Eye (tissue), 1 donor: ENCODE measurements around the gene PPP1R9B.
A peak's percentile ranks its signal among the peaks of the same experiment; 100 is the strongest.

Source experiments
- DNase-seq: peaks from one replicate; pipeline ENCODE4 v3.0.0-alpha.2; 2015

The PPP1R9B gene, protein sequence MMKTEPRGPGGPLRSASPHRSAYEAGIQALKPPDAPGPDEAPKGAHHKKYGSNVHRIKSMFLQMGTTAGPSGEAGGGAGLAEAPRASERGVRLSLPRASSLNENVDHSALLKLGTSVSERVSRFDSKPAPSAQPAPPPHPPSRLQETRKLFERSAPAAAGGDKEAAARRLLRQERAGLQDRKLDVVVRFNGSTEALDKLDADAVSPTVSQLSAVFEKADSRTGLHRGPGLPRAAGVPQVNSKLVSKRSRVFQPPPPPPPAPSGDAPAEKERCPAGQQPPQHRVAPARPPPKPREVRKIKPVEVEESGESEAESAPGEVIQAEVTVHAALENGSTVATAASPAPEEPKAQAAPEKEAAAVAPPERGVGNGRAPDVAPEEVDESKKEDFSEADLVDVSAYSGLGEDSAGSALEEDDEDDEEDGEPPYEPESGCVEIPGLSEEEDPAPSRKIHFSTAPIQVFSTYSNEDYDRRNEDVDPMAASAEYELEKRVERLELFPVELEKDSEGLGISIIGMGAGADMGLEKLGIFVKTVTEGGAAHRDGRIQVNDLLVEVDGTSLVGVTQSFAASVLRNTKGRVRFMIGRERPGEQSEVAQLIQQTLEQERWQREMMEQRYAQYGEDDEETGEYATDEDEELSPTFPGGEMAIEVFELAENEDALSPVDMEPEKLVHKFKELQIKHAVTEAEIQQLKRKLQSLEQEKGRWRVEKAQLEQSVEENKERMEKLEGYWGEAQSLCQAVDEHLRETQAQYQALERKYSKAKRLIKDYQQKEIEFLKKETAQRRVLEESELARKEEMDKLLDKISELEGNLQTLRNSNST

DNA sequence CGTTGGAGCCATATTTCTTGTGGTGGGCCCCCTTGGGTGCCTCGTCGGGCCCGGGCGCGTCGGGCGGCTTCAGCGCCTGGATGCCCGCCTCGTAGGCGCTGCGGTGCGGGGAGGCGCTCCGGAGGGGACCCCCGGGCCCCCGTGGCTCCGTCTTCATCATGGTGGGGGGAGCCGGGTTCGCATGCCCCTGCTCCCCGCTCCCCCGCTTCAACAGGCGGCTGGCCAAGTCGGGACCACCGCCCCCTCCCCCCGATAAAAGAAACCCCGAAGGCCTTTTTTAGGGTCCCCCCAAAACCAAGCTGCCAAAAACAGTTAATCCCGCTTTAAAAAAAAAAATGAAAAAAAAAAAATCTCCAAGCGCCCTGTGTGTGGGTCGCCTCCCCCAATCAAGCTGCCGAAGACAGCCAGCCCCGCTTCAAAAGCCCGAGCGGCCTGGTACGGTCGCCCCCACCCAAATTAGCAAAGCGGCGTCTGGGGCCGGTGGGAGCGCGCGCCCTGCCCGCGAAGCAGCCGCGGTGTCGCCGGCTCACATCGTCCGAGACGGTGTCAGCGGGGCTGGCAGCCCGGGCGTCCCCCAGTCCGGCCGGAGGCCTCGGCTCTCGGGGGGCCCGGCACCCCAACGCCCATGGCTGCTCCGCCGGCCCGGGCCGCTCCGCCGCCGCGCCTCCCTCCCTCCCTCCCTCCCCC, at the start of gene PPP1R9B:
Gene PPP1R9B, minus strand, starts transcription at position 324 of the 687 bp plus-strand sequence. Its CDS starts 164 bp downstream, at position 160.
- no peak for DNase-seq

DNA sequence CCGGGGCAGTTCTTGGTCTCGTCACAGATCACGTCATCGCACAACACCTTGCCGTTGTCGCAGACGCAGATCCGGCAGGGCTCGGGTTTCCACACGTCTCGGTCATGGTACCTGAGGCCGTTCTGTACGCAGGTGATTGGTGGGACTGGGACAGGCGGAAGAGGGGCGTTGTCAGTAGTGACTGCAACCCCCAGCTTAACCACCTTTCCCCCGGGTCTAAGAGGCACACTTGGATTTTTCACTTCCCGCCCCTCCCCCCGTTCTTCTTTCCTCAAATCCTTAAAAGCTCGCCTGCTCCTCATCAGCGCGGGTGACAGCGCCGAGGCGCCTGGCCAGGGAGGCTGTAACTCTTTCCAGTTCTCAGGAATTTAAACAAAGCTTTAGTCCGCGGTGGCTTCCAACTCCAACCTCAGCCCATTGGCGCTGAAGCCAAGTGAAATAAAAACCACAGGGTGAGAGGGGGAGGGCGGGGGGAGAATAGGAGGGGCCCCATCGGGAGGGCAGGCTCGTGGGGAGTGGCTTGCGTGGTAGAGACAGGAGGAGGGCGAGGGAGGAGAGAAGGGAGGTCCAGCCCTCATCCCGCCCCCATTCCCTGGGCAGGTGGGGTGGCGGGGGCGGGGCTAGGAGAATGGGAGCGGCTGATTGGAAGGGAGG, 49.5 kb upstream of the PPP1R9B start:
- peak; percentile 93 for DNase-seq

DNA sequence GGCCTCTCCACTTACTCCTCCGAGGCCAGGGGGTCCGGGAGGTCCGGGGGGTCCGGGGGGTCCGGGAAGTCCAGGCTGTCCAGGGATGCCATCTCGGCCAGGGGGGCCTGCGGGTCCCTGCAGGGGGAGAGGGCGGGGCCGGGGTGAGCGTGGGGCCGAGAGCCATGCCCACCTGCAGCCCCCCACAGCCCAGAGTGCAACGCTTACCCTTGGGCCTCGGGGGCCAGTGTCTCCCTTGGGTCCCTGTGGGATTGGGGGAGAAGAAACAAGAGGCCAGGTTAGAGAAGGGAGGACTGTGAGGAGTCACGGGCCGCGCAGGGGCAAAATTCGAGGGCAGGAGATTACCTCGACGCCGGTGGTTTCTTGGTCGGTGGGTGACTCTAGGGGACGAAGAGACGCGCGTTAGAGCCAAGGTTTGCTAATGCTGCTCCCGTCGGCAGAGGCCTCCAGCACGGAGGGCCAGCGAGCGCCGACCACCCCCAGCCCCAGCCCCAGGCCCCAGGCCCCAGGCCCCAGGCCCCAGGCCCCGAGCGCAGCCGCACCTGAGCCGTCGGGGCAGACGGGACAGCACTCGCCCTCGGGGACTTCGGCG, 48.8 kb upstream of the PPP1R9B start:
- no peak for DNase-seq

DNA sequence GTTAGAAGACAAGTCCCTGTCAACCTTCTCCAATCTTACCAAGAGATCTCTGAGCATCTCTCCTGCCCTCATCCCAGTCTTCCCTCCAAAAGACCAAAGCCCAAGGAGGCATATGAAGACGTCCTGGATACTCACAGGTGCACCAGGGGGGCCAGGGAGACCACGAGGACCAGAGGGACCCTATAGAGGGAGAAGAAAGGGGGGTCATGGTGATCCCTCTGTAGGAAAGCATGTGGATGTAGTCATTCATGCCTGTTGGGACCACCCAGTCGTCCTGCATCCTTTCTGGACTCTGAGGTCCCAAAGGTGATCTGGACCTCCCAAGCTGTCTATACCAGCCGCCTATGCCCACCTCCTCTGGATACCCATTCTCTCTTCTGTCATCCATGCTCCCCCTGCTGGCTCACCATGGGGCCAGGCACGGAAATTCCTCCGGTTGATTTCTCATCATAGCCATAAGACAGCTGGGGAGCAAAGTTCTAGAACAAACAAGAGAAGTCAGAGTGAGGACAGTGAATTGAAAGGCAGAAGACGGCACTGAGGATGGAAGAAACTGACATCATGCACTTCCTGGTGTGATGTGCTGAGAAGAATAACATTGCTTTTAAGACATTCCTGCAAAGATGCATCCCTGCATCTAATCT, 47.7 kb upstream of the PPP1R9B start:
- peak; percentile 78 for DNase-seq

DNA sequence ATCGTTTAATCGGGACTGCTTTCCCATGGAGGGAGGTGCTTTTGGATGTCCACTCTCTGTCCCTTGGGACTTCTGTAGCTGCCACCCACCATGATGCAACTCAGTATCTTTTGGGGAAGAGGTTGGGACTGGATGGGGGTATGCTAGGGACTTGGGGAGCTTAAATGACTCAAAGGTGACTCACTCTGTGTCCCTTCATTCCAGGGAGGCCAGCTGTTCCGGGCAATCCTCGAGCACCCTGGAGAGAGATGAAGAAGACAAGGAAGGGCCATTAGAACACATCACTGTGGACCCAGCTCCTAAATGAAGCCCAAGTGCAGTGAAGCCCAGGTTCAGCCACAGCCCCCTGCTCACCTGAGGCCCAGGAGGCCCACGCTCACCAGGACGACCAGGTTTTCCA, 46.3 kb upstream of the PPP1R9B start:
- no peak for DNase-seq

DNA sequence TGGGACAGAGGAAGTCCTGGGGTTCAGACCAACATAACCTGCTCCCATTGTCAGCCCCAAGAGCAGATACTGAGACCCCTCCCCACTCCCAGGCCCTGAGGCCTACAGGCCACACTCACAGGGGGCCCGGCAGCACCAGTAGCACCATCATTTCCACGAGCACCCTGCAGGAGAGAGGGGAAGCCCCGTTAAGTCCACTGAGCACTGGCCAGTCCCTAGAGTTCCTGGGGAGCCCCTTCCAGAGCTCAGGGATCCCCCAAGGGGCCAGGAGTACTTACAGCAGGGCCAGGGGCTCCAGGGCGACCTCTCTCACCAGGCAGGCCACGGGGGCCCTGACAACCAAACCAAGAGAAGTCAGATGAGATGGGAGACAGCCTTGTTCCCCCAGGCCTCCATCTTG, 45.6 kb upstream of the PPP1R9B start:
- no peak for DNase-seq

DNA sequence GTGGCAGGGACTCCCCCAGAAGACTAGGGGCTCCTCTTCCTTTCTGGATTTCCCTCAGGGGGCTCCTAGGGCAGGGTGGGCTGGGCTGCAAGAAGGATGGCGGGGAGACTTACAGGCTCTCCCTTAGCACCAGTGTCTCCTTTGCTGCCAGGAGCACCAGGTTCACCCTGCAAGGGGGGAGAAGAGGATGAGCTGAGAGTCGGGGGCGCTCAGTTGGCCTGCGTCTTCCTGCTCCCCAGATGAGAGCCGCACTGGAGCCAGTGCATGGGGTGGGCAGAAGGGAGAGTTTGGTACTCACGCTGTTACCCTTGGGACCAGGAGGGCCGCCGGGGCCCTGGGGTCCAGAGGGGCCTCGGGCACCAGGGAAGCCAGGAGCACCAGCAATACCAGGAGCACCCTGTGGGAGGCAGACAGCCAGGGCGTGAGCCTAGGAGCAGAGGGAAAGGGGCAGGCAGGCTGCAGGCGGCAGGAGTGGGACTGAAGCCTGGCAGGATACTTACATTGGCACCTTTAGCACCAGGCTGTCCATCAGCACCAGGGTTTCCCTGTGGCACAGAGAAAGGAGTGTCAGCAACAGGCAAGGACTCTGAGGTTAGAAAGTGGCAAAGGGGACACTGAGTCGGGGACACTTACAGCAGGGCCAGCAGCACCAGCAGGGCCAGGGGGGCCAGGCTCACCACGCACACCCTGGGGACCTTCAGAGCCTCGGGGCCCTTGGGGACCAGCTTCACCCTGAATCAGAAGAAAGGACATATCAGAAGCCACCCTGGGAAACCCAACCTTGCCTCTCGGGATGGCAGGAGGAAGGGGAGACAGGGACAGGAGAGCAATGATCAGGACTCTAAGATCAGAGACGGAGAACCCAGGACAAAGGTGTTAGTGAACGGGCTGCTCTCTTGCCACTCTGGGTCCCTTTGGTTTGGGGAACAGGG, 44.7 kb upstream of the PPP1R9B start:
- DNase-seq: no peak

DNA sequence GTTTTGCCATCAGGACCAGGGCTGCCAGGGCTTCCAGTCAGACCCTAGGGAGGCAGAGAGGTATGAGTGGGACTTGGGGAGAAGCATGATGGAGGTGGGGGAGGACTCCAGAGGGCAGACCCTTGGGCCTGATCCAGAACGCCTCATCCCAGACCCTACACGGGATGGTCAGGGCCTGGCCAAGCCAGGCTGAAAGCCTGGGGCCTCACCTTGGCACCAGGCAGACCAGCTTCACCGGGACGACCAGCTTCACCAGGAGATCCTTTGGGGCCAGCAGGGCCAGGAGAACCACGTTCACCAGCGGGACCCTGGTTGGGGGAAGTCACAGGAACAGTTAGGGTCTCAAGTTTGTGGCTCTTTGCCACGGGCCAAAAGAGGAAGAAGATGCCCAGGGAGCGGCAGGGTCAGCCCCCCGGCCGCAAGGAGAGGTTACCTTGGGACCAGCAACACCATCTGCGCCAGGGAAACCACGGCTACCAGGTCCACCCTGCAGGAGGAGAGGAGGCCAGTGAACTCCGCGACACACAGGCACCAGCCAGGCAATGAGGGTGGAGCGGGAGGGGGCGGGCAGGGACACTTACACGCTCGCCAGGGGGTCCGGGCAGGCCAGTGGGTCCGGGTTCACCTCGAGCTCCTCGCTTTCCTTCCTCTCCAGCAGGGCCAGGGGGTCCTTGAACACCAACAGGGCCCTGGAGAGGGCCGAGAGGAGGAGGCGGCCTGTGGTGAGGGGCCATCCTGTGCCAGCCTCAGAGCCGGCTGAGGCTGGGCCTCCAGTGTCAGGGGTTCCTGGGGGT, 43.9 kb upstream of the PPP1R9B start:
- DNase-seq: no peak

DNA sequence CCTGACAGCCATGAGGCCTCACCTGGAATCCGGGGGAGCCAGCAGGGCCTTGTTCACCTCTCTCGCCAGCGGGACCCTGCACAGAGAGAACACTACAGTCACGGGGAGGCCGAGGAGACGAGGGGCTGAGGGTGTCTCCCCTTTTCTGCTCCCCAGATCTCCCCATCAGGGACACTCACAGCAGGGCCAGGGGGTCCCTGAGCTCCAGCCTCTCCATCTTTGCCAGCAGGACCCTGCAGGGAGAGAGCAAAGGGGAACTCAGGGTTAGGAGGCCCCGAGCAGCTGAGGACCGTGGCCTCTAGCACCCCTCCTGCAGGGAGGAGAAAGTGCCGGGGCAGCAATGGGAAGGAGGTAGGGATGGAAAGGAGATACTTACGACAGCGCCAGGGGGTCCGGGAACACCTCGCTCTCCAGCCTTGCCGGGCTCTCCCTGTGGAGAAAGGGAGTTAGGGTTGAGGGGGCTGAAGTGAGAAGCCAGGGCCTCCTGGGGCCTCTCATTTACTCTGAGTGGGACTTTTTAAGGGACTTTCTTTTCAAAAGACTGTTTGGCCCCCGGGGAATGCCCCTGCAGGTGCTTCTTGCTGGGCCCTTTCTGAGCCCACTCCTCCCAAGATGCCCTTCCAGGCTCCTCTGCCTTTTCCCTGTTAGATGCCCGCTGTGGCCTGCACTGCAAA, 42.3 kb upstream of the PPP1R9B start:
- DNase-seq: no peak

DNA sequence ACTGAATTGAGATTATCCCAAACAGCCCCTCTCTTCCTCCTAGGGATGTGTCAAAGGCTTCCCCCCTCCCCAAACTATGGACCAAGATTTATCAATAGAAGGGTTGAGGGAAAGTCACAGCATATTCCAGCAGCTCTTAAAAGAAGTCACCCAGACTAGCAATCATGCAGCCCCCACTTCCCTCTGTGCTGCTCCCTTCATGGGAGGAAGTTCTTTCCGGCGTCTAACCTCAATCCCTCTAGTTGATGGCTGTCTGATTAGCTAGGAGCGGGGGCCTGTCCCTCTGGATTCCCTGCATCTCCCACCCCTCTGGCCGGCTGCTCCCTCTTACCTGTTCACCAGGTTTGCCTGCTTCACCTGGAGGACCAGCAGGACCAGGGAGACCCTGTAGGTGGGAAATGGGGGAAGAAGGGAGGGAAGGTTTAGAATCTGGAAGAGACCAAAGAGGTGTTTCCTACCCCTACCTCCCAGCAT, 41.7 kb upstream of the PPP1R9B start:
- DNase-seq: no peak

DNA sequence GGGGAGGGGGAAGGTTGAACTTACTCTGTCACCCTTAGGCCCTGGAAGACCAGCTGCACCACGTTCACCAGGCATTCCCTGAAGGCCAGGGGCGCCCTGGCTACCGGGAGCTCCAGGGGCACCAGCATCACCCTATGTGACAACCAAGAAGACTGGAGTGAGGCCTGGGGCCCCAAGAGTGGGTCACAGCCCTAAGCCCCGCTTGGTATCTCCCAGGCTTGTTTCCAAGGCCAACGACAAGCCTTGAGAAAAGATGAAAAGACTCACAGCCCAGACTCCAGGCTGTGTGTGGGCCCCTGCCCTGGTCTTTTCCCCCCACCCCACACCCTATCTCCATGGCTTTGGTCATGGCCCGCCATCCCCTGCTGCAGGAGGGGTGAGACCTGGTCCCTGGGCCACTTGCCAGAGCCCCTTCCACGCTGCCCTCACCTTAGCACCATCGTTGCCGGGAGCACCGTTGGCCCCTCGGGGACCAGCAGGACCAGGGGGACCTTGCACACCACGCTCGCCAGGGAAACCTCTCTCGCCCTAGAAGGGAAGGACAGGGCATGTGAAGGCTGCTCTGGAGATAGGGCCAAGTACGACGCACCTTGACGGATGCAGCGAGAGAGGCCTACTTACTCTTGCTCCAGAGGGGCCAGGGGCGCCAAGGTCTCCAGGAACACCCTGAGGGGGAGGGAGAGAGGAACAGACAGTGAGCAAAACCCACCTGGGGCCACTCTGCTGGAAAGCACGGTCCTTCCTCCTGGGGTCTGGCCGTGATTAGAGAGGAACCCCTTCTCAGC, 41.1 kb upstream of the PPP1R9B start:
- DNase-seq: no peak

DNA sequence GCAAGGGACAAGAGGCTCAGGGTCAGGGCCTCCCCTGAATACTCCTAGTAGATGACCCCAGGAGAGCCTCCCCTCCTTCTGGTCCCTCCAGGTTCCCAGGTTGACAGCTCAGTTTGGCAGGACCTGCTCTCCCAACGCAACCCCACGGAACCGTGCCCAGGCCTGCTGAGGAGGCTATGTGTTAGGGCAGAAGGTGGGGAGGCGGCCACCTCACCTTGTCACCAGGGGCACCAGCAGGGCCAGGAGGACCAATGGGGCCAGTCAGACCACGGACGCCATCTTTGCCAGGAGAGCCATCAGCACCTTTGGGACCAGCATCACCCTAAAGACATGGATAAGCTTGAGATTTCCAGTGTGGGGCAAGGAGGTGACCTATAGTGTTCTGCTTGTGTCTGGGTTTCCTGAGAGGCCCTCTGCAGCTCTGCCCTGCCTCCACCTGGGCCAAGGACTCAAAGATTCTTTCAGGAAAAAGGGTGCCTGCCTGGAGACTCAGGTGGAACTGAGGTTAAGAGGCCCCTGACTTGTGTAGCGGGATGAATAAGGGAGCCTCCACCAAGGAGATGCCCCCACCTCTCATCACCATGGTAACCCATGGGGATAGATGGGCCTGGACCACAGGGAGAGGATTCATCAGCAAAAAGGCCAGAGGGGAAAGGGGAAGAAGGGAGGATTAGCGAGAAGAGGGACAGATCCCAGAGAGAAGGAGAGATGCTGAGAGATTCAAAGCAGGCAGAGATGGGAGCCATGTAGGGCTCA, 40.3 kb upstream of the PPP1R9B start:
- DNase-seq: no peak

DNA sequence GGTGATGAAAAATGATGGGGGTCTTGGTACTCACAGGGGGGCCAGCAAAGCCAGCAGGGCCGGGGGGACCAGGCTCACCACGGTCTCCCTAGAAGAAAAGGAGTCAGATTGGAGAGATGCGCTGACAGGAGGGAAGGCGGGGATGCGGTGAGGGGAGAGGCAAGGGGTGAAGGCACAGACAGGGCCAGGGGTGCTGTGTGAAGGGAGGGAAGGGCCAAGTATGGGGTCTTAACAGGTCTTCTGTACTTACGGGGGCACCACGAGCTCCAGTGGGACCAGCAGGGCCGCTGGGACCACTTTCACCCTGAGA, 39.8 kb upstream of the PPP1R9B start:
- no peak for DNase-seq

DNA sequence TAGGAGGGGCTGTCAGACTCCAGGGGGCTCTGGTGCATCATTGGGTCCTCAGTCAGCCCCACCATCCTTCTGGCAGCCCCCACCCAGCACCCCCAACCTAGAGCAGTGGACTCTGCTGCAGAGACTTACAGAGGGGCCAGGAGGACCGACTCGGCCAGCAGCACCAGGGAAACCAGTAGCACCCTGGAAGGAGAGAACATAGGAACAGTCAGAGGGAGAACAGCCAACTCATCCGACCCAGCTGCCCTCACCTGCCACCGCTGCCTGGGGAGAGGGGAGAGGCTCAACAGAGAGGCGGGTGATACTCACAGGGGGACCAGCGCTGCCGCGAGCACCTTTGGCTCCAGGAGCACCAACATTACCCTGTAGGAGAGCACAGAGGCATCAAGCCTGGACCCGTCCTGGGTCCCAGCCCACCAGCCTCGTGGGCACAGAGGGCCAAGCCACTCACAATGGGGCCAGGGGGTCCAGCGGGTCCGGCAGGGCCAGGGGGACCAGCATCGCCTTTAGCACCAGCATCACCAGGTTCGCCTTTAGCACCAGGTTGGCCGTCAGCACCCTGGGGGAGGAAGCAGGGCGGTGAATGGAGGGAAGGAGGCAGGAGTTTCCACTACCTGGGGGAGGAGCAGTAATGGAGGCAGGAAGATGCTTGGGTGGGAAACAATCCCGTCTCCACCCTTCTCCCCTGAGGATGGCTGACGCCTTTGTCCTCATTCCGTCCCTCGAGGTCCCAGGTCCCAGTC, 39.2 kb upstream of the PPP1R9B start:
- no peak for DNase-seq

DNA sequence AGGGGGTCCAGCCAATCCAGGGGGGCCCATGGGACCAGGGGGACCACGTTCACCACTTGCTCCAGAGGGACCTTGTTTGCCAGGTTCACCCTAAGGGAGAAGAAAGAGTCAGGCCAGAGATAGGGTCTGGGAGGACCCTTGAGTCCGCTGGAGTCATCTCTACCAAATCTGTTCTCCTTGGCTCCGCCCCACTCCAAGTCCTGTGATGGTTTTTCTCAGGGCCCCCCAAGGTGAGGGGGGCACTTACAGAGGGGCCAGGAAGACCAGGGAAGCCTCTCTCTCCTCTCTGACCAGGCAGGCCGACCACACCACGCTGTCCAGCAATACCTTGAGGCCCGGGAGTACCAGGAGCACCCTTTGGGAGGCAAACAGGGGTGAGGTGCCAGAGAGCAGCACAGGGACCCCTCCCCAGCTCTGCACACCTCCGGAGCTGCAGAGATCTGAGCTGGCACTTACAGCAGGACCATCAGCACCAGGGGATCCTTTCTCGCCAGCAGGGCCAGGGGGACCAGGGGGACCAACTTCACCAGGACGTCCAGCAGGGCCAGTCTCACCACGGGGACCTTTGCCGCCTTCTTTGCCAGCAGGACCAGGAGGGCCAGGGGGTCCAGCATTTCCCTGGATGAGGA, 38.6 kb upstream of the PPP1R9B start:
- DNase-seq: no peak

DNA sequence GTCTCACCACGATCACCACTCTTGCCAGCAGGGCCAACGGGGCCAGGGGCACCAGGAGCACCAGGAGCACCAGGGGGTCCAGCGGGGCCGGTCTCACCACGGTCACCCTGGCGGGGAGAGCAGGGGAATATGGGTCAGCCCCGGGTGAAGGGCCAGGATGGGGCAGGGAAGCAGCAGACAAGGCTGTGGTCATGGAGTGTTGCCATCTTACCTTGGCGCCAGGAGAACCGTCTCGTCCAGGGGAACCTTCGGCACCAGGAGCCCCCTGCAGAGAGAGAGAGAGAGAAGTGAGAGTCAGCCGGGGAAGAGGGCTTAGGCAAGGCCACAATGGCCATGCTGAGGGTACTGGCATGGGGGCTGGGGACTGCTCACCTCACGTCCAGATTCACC, 38.0 kb upstream of the PPP1R9B start:
- DNase-seq: no peak
